ENCODE data around the gene DFFB. TPM values are rescaled to one million over a fixed set of nuclear protein-coding genes. Genes with fewer than 3 reads are reported as not detected.
A peak's percentile ranks its signal among the peaks of the same experiment; 100 is the strongest.

The DFFB gene
- total and polyA plus RNA-seq, 5 donors from 2014 or later, result 11.2 to 15.4 (median 13.2) TPM

- Histone ChIP-seq H3K36me3 (ENCODE audit: control insufficient read depth, insufficient read depth, low read length) (peaks cover 65% of the 10 kb centered on the region), H3K4me3 (ENCODE audit: low read depth, low read length) (no peak overlapping the region), H3K9me3 (ENCODE audit: control insufficient read depth in 2 of 2, low read length in 2 of 2) (no peaks in the 10 kb centered on the region), H3K4me1 (ENCODE audit: control insufficient read depth, insufficient read depth, low read length, poor library complexity, severe bottlenecking) (no peaks in the 10 kb centered on the region), H3K27ac (ENCODE audit: insufficient read depth, low read length, poor library complexity, severe bottlenecking) (no peak overlapping the region), H3K27me3 (ENCODE audit: control insufficient read depth, insufficient read depth, low read length) (no peaks in the 10 kb centered on the region)
- H3K4me1 Mint-ChIP-seq, result peaks cover 0 to 8% (median 6%) of the 10 kb centered on the region in 4 donors
- DNase-seq, result no peak
- no peak overlapping the region for H3K27ac Mint-ChIP-seq
- no peaks in the 10 kb centered on the region for H3K27me3 Mint-ChIP-seq
- H3K4me3 Mint-ChIP-seq, result no peak overlapping the region
- H3K9me3 Mint-ChIP-seq, result peaks cover 0 to 1% (median 0%) of the 10 kb centered on the region in 7 donors
- peaks cover 43% of the 10 kb centered on the region for H3K36me3 Mint-ChIP-seq
- no peak for ATAC-seq (ENCODE audit: low read depth in 2 of 2)
Measured at GRCh38 chr1:3886106-3886670, 28.9 kb downstream of the DFFB start.

GRCh38 chr1:3886691-3887090 is 29.4 kb downstream of the DFFB start:
- Histone ChIP-seq H3K9me3 (ENCODE audit: control insufficient read depth in 2 of 2, low read length in 2 of 2) (no peaks in the 10 kb centered on the region), H3K4me1 (ENCODE audit: control insufficient read depth, insufficient read depth, low read length, poor library complexity, severe bottlenecking) (no peaks in the 10 kb centered on the region), H3K36me3 (ENCODE audit: control insufficient read depth, insufficient read depth, low read length) (peaks cover 70% of the 10 kb centered on the region), H3K27me3 (ENCODE audit: control insufficient read depth, insufficient read depth, low read length) (no peaks in the 10 kb centered on the region), H3K27ac (ENCODE audit: insufficient read depth, low read length, poor library complexity, severe bottlenecking) (no peak overlapping the region), H3K4me3 (ENCODE audit: low read depth, low read length) (no peak overlapping the region)
- no peaks in the 10 kb centered on the region for H3K27me3 Mint-ChIP-seq
- no peak for ATAC-seq (ENCODE audit: low read depth in 2 of 2)
- DNase-seq, result no peak
- H3K36me3 Mint-ChIP-seq, result peaks cover 43% of the 10 kb centered on the region
- H3K4me1 Mint-ChIP-seq, result peaks cover 0 to 9% (median 7%) of the 10 kb centered on the region in 4 donors
- no peak overlapping the region for H3K4me3 Mint-ChIP-seq
- H3K27ac Mint-ChIP-seq, result peak overlapping the region in 1 of 3 donors; percentile 60
- peaks cover 0 to 1% (median 0%) of the 10 kb centered on the region in 7 donors for H3K9me3 Mint-ChIP-seq

GRCh38 chr1:3888301-3888700 is 31.0 kb downstream of the DFFB start:
- Histone ChIP-seq H3K4me3 (ENCODE audit: low read depth, low read length) (no peak overlapping the region), H3K4me1 (ENCODE audit: control insufficient read depth, insufficient read depth, low read length, poor library complexity, severe bottlenecking) (no peaks in the 10 kb centered on the region), H3K9me3 (ENCODE audit: control insufficient read depth in 2 of 2, low read length in 2 of 2) (no peaks in the 10 kb centered on the region), H3K27ac (ENCODE audit: insufficient read depth, low read length, poor library complexity, severe bottlenecking) (no peak overlapping the region), H3K27me3 (ENCODE audit: control insufficient read depth, insufficient read depth, low read length) (no peaks in the 10 kb centered on the region), H3K36me3 (ENCODE audit: control insufficient read depth, insufficient read depth, low read length) (peaks cover 68% of the 10 kb centered on the region)
- Mint-ChIP-seq H3K27me3 (no peaks in the 10 kb centered on the region), H3K27ac (peak overlapping the region in 1 of 3 donors; percentile 84), H3K36me3 (peaks cover 34% of the 10 kb centered on the region), H3K4me3 (no peak overlapping the region), H3K4me1 (peaks cover 0 to 9% (median 7%) of the 10 kb centered on the region in 4 donors), H3K9me3 (peaks cover 0 to 1% (median 0%) of the 10 kb centered on the region in 7 donors)
- DNase-seq, result no peak
- no peak for ATAC-seq (ENCODE audit: low read depth in 2 of 2)

GRCh38 chr1:3889936-3890335 is 32.7 kb downstream of the DFFB start:
- no peak for DNase-seq
- Histone ChIP-seq H3K36me3 (ENCODE audit: control insufficient read depth, insufficient read depth, low read length) (peaks cover 59% of the 10 kb centered on the region), H3K4me3 (ENCODE audit: low read depth, low read length) (no peak overlapping the region), H3K27ac (ENCODE audit: insufficient read depth, low read length, poor library complexity, severe bottlenecking) (peak overlapping the region; percentile 14), H3K9me3 (ENCODE audit: control insufficient read depth in 2 of 2, low read length in 2 of 2) (no peaks in the 10 kb centered on the region), H3K27me3 (ENCODE audit: control insufficient read depth, insufficient read depth, low read length) (no peaks in the 10 kb centered on the region), H3K4me1 (ENCODE audit: control insufficient read depth, insufficient read depth, low read length, poor library complexity, severe bottlenecking) (no peaks in the 10 kb centered on the region)
- Mint-ChIP-seq H3K36me3 (peaks cover 26% of the 10 kb centered on the region), H3K9me3 (peaks cover 0 to 1% (median 0%) of the 10 kb centered on the region in 7 donors), H3K4me1 (peaks cover 0 to 11% (median 7%) of the 10 kb centered on the region in 4 donors), H3K4me3 (no peak overlapping the region), H3K27ac (peak overlapping the region in 1 of 3 donors; percentile 69), H3K27me3 (no peaks in the 10 kb centered on the region)
- no peak for ATAC-seq (ENCODE audit: low read depth in 2 of 2)

- peak overlapping the region; percentile 14 for H3K27ac ChIP-seq (ENCODE audit: insufficient read depth, low read length, poor library complexity, severe bottlenecking)
- Mint-ChIP-seq H3K36me3 (peaks cover 25% of the 10 kb centered on the region), H3K27me3 (no peaks in the 10 kb centered on the region)
Measured at GRCh38 chr1:3890389-3891328, 33.4 kb downstream of the DFFB start.

GRCh38 chr1:3891329-3891865 is 34.1 kb downstream of the DFFB start:
- no peaks in the 10 kb centered on the region for H3K27me3 ChIP-seq (ENCODE audit: control insufficient read depth, insufficient read depth, low read length)
- H3K4me1 Mint-ChIP-seq, result peaks cover 0 to 15% (median 7%) of the 10 kb centered on the region in 4 donors
- H3K36me3 ChIP-seq (ENCODE audit: control insufficient read depth, insufficient read depth, low read length), result peaks cover 52% of the 10 kb centered on the region
- H3K4me3 Mint-ChIP-seq, result no peak overlapping the region
- peaks cover 0 to 1% (median 0%) of the 10 kb centered on the region in 7 donors for H3K9me3 Mint-ChIP-seq
- H3K4me3 ChIP-seq (ENCODE audit: low read depth, low read length), result no peak overlapping the region
- H3K4me1 ChIP-seq (ENCODE audit: control insufficient read depth, insufficient read depth, low read length, poor library complexity, severe bottlenecking), result no peaks in the 10 kb centered on the region
- H3K36me3 Mint-ChIP-seq, result peaks cover 23% of the 10 kb centered on the region
- H3K9me3 ChIP-seq (ENCODE audit: control insufficient read depth in 2 of 2, low read length in 2 of 2), result no peaks in the 10 kb centered on the region
- no peaks in the 10 kb centered on the region for H3K27me3 Mint-ChIP-seq
- DNase-seq, result no peak
- no peak for ATAC-seq (ENCODE audit: low read depth in 2 of 2)
- no peak overlapping the region for H3K27ac ChIP-seq (ENCODE audit: insufficient read depth, low read length, poor library complexity, severe bottlenecking)
- no peak overlapping the region for H3K27ac Mint-ChIP-seq

More at GRCh38 chr1:3890389-3891328, 33.4 kb downstream of the DFFB start:
- Histone ChIP-seq H3K4me1 (ENCODE audit: control insufficient read depth, insufficient read depth, low read length, poor library complexity, severe bottlenecking) (no peaks in the 10 kb centered on the region), H3K36me3 (ENCODE audit: control insufficient read depth, insufficient read depth, low read length) (peaks cover 59% of the 10 kb centered on the region), H3K9me3 (ENCODE audit: control insufficient read depth in 2 of 2, low read length in 2 of 2) (no peaks in the 10 kb centered on the region), H3K27me3 (ENCODE audit: control insufficient read depth, insufficient read depth, low read length) (no peaks in the 10 kb centered on the region), H3K4me3 (ENCODE audit: low read depth, low read length) (no peak overlapping the region)
- Mint-ChIP-seq H3K27ac (peak overlapping the region in 2 of 3 donors; percentile 60 to 69), H3K9me3 (peaks cover 0 to 1% (median 0%) of the 10 kb centered on the region in 7 donors), H3K4me3 (no peak overlapping the region), H3K4me1 (peaks cover 0 to 11% (median 7%) of the 10 kb centered on the region in 4 donors)
- DNase-seq, result peak in 1 of 3 donors; percentile 30
- no peak for ATAC-seq (ENCODE audit: low read depth in 2 of 2)

GRCh38 chr1:3892748-3893147 is 35.5 kb downstream of the DFFB start:
- ATAC-seq (ENCODE audit: low read depth in 2 of 2) (no peak), DNase-seq (no peak)
- Mint-ChIP-seq H3K27ac (peak overlapping the region in 1 of 3 donors; percentile 50), H3K9me3 (peaks cover 0 to 7% (median 2%) of the 10 kb centered on the region in 7 donors), H3K36me3 (peaks cover 27% of the 10 kb centered on the region), H3K4me3 (no peak overlapping the region), H3K27me3 (no peaks in the 10 kb centered on the region), H3K4me1 (peaks cover 7 to 23% (median 16%) of the 10 kb centered on the region in 4 donors)
- Histone ChIP-seq H3K27ac (ENCODE audit: insufficient read depth, low read length, poor library complexity, severe bottlenecking) (no peak overlapping the region), H3K36me3 (ENCODE audit: control insufficient read depth, insufficient read depth, low read length) (peaks cover 45% of the 10 kb centered on the region), H3K4me3 (ENCODE audit: low read depth, low read length) (no peak overlapping the region), H3K4me1 (ENCODE audit: control insufficient read depth, insufficient read depth, low read length, poor library complexity, severe bottlenecking) (no peaks in the 10 kb centered on the region), H3K9me3 (ENCODE audit: control insufficient read depth in 2 of 2, low read length in 2 of 2) (peaks cover 0 to 2% of the 10 kb centered on the region in 2 experiments), H3K27me3 (ENCODE audit: control insufficient read depth, insufficient read depth, low read length) (no peaks in the 10 kb centered on the region)
